PC-3 (cell line): Measurements from ENCODE around the gene JMJD4.

Experiments
- EZH2 ChIP-seq: fragments of 300-600 bp; sonication (generic); IDR thresholded peaks from one replicate; pipeline ENCODE4 v1.6.1; 2017; ENCODE audit warnings: antibody characterized with exemption, mild to moderate bottlenecking, low read length; ENCODE audit not compliant: unreplicated experiment
- TF ChIP-seq, protein P1 (sequence below): fragments of 300-600 bp; sonication (generic); conservative IDR thresholded peaks from 2 replicates; pipeline ENCODE4 v1.5.1; 2017; ENCODE audit warnings: antibody characterized with exemption, low read depth, mild to moderate bottlenecking, low read length

- TF ChIP-seq, protein P1, sequence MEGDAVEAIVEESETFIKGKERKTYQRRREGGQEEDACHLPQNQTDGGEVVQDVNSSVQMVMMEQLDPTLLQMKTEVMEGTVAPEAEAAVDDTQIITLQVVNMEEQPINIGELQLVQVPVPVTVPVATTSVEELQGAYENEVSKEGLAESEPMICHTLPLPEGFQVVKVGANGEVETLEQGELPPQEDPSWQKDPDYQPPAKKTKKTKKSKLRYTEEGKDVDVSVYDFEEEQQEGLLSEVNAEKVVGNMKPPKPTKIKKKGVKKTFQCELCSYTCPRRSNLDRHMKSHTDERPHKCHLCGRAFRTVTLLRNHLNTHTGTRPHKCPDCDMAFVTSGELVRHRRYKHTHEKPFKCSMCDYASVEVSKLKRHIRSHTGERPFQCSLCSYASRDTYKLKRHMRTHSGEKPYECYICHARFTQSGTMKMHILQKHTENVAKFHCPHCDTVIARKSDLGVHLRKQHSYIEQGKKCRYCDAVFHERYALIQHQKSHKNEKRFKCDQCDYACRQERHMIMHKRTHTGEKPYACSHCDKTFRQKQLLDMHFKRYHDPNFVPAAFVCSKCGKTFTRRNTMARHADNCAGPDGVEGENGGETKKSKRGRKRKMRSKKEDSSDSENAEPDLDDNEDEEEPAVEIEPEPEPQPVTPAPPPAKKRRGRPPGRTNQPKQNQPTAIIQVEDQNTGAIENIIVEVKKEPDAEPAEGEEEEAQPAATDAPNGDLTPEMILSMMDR: no peak
- TF ChIP-seq EZH2: no peak
Measured at GRCh38 chr1:227747948-227748495, 12.9 kb upstream of the JMJD4 start.
